Omental fat pad (tissue), 4 donors: Measurements from ENCODE around the gene CARD11. TPM values are rescaled to one million over a fixed set of nuclear protein-coding genes. Genes with fewer than 3 reads are reported as not detected.

Source experiments
- ATAC-seq: fragments of 150-250 bp; one replicate; pipeline ENCODE4 v1.9.1; 2016; ENCODE audit warnings: mild to moderate bottlenecking, moderate library complexity; ENCODE audit not compliant: low FRiP score
- DNase-seq: peaks from one replicate; pipeline ENCODE4 v3.0.0-alpha.2; 2019; ENCODE audit warnings: low spot score
- CTCF ChIP-seq, 3 donors: fragments of 450-650 bp; IDR thresholded peaks; one replicate each; pipeline ENCODE4 v1.5.1; 2016 to 2017; ENCODE audit warnings: antibody characterized with exemption in 3 of 3, mild to moderate bottlenecking in 3 of 3, moderate library complexity in 2 of 3
- total RNA-seq, 4 donors: library from RNA; depleted of rRNA; stranded (reverse); fragments of >200 nt; gene quantifications; one replicate each; pipeline ENCODE4 v1.1.0, GENCODE V29; 2016

The CARD11 gene
- total RNA-seq, 4 donors from 2014 or later: 0.75 to 1.4 (median 1.0) TPM

- DNase-seq (no peak), ATAC-seq (no peak)
- TF ChIP-seq CTCF (IDR thresholded peaks at IDR 0.05): no peak
Observed at GRCh38 chr7:3010161-3010560, 33.5 kb downstream of the CARD11 start.

DNA sequence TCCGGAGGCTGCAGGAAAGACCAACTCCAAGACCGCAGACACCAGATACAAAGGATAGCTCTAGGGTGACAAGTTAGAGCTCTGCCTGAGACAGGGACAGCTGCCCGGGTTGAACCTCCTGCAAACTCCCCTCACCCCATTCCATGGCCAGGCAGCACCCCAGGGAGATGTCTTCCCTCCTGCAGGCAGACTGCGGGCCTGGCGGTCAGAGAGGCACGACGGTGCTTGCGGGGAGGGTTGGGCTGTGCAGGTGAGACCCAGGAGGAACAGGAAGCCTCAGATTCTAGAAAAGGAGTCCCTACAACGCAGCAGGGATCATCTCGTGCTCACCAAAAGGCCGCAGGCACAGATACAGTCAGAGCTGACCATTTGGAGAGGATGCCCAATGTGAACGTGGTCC lies 34.6 kb downstream of the CARD11 start:
- DNase-seq (no peak), ATAC-seq (no peak)
- TF ChIP-seq CTCF (IDR thresholded peaks at IDR 0.05): no peak

DNA sequence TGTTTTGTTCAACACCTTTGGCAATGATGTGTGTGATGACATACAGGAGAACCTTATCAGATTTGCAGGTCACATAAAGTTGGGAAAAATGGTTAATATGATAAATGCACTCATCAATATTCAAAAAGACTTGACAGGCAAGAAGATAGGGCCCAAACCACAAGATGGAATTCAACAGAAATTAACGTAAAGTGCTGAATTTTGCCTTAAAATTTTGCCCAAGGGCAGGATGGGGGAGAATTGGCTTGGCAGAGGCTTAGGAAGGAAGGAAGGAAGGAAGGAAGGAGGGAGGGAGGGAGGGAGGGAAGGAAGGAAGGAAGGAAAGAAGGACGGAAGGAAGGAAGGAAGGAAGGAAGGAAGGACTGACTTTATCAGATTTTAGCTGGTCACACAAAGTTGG lies 35.3 kb downstream of the CARD11 start:
- no peak for DNase-seq
- no peak for TF ChIP-seq CTCF (IDR thresholded peaks at IDR 0.05)
- no peak for ATAC-seq

DNA sequence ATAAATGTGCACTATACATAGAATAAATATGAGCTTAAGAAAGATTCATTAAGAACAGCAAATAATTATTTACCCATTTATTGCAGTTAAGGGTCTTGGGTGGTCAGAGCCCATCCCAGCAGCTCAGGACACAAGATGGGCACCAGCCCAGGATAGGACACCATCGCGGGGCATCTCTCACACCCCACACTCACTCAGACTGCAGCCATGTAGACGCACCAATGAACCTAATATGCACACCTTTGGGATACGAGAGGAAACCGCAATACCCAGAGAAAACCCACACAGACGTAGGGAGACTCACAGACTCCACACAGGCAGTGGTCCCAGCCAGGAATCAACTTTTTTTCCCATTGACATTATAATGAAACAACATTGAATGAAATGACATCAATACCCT lies 36.0 kb downstream of the CARD11 start:
- DNase-seq: no peak
- no peak for ATAC-seq
- TF ChIP-seq CTCF (IDR thresholded peaks at IDR 0.05): no peak

GRCh38 chr7:3005257-3005656 lies 38.4 kb downstream of the CARD11 start:
- ATAC-seq (no peak), DNase-seq (no peak)
- TF ChIP-seq CTCF (IDR thresholded peaks at IDR 0.05): no peak

DNA sequence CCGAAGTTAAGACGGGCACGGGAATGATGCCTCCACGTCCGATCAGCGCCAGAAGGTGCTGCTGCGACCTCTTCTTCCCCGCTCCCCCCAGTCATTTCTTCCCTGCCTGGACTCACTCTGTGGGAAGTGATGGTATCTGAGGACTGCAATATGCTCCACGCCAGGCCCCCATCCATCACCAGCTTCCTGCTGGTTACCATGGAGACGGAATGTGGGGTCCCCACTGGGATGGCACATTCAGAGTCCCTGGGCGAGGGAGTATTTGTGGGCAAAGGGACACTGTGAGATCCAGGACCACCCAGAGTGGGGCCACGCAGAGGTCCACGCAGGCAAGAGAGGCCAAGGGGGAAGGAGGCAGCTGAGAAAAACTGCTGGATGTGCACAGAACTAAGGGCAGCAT lies 39.7 kb downstream of the CARD11 start:
- no peak for TF ChIP-seq CTCF (IDR thresholded peaks at IDR 0.05)
- DNase-seq (no peak), ATAC-seq (no peak)

- ATAC-seq (no peak), DNase-seq (no peak)
- no peak for TF ChIP-seq CTCF (IDR thresholded peaks at IDR 0.05)
Observed at GRCh38 chr7:3002631-3003030, 41.0 kb downstream of the CARD11 start.
